Stimulated activated CD4-positive, alpha-beta T cell treated with anti-CD3 and anti-CD28 coated beads, Interleukin-4, amount 100 ng/mL, for 48 hours (primary cell): Measurements from ENCODE around the gene MAG.

ENCODE experiments used
- DNase-seq, 2 donors: peaks; one replicate each; pipeline ENCODE4 v3.0.0-alpha.2; 2020; ENCODE audit warnings: low read depth in 2 of 2

The MAG gene

DNA sequence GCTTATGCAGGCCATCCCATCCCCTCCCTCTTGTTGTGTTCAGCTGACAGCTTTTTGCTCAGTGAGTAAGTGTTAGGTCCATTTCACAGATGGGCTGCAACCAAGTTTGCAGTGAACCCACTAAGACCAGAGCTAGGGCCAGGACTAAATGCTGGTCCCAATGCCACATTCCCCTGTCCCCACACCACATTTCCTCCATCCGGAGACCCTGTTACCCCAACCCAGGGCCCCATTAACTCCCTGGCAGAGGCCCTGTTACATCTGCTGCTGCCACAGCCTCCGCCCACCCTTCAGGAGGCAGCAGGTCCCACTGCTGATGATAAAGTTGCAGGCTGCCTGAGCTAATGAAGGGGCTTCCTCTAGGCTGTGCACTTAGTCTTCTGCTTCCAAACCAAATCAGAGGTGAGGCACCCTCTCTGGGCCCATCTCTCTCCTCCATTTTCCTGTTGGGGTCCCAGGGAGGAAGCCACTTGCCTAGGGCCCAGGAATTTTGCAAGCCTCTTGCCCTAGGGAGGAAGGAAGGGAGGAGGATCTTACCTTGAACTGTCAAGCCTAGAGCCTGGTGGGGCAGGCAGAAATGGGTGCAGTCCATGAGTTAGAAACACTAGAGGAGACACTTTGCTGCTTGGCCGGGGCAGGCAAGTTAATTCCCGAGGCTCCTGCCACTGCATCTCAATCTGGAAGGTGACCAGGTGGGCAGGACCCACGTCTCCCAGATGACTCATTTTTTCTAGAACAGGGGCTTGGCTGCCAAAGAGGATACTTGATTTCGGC lies 26.6 kb upstream of the MAG start:
- DNase-seq: no peak

- no peak for DNase-seq
Observed at GRCh38 chr19:35265900-35266519, 26.0 kb upstream of the MAG start.

DNA sequence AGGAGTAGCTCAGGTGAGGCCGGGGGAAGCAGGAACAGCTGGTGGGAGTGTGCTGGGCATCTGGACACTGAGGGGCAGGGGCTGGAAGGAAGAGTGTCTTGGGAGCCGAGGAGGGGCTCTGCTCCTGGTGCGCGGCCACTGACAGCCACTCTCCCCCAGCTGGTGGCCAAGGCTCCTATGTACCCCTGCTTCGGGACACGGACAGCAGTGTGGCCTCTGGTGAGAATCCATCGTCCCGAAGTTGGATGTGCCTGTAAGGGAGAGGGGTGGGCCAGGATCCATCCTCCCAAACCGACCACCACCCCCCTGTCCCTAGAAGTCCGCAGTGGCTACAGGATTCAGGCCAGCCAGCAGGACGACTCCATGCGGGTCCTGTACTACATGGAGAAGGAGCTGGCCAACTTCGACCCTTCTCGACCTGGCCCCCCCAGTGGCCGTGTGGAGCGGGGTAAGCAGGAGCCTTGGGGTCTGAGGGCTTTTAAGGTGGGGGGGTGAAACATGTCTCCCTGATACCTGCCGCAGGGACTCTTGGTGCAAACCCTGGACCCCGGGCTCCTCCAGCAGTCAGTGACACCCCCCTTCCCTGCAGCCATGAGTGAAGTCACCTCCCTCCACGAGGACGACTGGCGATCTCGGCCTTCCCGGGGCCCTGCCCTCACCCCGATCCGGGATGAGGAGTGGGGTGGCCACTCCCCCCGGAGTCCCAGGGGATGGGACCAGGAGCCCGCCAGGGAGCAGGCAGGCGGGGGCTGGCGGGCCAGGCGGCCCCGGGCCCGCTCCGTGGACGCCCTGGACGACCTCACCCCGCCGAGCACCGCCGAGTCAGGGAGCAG lies 25.2 kb upstream of the MAG start:
- no peak for DNase-seq

- peak in 1 of 2 donors; percentile 21 for DNase-seq
Observed at GRCh38 chr19:35267353-35267817, 24.6 kb upstream of the MAG start.

GRCh38 chr19:35267818-35268535 lies 24.0 kb upstream of the MAG start:
- DNase-seq: peak; percentile 62 to 69

GRCh38 chr19:35268536-35269437 lies 23.2 kb upstream of the MAG start, which contains the start of gene USF2:
USF2 (plus strand) TSS chr19:35268962; CDS start chr19:35269102, 140 bp downstream.
- peak; percentile 47 to 61 for DNase-seq

- peak; percentile 61 to 76 for DNase-seq
Observed at GRCh38 chr19:35269438-35270117, 22.4 kb upstream of the MAG start.

DNA sequence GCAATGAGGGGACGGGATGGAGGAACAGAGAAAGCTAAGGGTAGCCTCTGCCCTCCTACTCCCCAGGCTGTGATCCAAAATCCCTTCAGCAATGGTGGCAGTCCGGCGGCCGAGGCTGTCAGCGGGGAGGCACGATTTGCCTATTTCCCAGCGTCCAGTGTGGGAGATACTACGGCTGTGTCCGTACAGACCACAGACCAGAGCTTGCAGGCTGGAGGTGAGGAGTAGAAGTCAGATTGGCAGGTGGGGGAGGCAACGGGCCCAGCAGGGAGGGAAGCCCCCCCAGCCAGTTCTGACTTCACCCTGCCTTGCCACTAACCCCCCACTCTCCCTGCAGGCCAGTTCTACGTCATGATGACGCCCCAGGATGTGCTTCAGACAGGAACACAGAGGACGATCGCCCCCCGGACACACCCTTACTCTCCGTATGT lies 21.6 kb upstream of the MAG start:
- DNase-seq: no peak

DNA sequence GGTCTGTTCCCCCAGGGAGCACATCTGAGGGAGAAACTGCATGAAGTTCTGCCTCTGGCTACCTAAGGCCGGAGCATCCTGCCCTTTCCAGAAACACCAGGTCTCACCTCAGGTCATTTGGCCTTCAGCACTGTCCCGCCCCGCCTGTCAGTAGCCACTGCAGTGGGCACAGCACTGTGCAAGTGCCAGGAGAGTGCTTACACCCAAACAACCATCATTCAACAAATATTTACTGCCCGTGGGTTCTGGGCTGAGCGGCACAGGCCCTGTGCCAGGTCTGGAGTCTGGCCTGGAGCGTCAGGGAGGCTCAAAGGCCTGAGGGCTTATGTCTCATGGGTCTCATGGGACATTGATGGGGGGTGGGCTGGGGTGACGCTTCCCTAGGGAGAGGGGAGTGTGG lies 20.4 kb upstream of the MAG start:
- no peak for DNase-seq

- DNase-seq: no peak
Observed at GRCh38 chr19:35272122-35272719, 19.7 kb upstream of the MAG start.

GRCh38 chr19:35272954-35273649 lies 18.9 kb upstream of the MAG start:
- DNase-seq: no peak

- no peak for DNase-seq
Observed at GRCh38 chr19:35273686-35274259, 18.2 kb upstream of the MAG start.

DNA sequence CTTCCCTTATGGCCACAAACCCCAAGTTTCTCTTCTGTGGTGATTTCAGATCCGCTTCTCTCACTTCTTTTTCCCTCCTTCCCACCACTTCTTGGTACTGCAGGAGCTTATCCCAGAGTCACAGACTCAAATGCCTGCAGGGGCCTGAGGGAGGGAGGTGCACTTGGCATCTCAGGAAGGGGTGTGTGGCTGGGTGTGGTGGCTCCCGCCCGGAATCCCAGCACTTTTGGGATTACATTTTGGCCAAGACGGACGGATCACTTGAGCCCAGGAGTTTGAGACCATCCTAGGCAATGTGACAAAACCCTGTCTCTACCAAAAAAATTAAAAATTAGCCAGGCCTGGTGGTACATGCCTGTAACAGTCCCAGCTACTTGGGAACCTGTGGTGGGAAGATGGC lies 17.6 kb upstream of the MAG start:
- no peak for DNase-seq

DNA sequence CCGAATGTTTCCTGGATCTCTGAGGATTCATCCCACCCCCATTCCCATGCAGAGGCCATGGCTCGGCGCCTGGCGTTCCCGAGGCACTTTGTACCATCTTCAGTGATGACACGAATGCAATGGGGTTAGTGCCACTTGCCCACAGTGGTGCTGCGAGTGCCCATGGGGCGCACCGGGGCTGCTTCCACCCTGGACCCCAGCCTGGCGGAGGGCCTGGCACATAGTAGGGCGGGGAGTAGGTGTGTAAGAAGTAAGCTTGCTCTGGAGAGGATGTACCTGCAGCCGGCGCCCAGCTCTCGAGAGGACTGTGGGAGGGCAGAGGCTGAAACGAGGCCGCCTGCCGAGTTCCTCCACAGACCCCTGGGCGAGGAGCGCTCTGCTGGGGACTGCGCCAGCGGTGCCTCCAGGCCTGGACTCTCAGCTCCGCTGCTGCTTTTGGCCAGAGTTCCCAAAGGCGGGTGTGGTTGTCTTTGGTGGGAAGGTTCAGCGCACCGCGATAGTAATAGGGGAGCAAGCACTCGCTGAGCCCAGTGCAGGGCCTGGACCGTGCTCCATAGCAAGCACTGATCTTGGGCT lies 15.2 kb upstream of the MAG start:
- DNase-seq: no peak

DNA sequence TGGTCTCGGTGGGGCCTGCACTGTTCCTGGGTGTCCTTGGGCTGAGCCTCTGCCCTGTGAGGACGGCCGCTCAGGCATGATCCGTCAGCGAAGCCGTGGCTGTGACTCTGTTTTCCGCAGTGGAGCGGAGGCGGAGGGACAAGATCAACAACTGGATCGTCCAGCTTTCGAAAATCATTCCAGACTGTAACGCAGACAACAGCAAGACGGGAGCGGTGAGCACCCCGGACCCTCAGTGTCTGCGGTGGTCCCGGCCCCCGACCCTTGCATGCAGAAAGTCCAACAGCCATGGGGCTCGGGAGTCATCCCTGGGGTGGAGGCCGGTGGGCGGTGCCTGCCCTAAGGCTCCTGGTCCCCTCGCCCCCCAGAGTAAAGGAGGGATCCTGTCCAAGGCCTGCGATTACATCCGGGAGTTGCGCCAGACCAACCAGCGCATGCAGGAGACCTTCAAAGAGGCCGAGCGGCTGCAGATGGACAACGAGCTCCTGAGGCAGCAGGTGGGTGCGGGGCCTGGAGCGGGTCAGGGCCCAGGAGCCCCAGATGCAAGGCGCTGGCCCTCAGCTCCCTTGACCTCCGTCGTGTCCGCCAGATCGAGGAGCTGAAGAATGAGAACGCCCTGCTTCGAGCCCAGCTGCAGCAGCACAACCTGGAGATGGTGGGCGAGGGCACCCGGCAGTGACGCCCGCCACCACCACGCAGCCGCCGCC lies 13.2 kb upstream of the MAG start:
- no peak for DNase-seq

- no peak for DNase-seq
Observed at GRCh38 chr19:35279374-35279773, 12.6 kb upstream of the MAG start.

GRCh38 chr19:35279985-35280821 lies 11.8 kb upstream of the MAG start:
- DNase-seq: no peak
